GM19452 (cell line): Measurements from ENCODE around the gene NEDD4.
"Not testable (repeated sequence)": the region's sequence is repeated elsewhere in the genome, so short reads cannot be mapped to it uniquely, and the experiment has no call there.

Experiments used
- ATAC-seq: cut with Tn5 transposase; IDR thresholded peaks from one replicate; pipeline ENCODE4 v1.9.1; 2021; ENCODE audit not compliant: unreplicated experiment

The NEDD4 gene

GRCh38 chr15:55834331-55834730 lies 159.1 kb downstream of the NEDD4 start:
- ATAC-seq: no peak

GRCh38 chr15:55829826-55830225 lies 163.6 kb downstream of the NEDD4 start:
- ATAC-seq: peak; percentile 70

DNA sequence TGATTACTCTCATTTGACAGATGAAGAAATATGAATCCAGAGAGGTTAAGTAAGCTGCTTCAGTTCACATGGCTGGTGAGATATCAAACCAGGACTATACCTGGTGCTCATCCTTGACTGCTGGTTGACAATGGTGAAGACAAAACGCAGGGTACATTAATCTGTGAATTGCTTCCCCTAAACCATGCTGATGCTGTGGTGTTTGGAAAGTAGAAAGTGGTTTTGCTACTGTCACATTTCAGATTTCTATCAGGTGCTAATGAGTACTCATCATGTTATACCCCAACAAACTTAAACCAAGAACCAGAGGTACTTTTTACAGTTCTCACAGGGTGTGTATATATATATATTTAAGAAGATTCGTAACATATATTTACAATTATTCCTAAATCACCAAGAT lies 165.5 kb downstream of the NEDD4 start:
- ATAC-seq: no peak

- no peak for ATAC-seq
Measured at GRCh38 chr15:55827204-55827603, 166.2 kb downstream of the NEDD4 start.

DNA sequence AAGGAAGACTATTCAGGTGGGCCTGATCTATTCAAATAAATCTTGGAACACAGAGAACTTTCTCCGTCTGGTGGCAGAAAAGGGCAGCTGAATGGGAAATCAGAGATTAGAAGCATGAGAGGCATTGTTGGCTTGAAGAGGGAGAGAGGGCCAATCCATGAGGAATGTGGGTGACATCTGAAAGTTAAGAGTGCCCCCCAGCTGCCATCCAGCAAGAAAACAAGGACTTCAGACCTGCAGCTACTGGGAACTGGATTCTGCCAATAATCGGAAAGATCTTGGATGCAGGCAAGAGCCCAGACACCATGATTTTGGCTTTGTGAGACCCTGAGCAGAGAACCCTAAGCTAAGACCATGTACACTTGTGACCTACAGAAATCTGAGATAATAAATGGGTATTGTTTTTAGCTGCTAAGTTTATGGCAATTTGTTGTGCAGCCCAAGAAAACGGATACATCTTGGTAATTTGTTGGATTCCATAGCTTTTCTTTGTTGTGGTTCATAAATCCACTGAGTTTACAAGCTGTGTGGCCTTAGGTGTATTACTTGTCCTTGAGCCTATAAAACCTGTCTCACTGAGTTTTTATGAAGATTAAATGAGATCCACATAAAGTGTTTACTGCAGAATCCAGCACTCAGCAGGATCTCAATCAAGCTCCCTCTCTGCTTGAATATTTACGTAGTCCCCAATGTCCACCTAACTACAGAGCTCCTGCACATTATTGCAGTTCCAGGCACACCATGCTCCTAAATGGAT lies 168.4 kb downstream of the NEDD4 start:
- ATAC-seq: no peak

GRCh38 chr15:55823699-55824340 lies 169.6 kb downstream of the NEDD4 start:
- ATAC-seq: no peak

GRCh38 chr15:55823191-55823670 lies 170.2 kb downstream of the NEDD4 start:
- no peak for ATAC-seq

DNA sequence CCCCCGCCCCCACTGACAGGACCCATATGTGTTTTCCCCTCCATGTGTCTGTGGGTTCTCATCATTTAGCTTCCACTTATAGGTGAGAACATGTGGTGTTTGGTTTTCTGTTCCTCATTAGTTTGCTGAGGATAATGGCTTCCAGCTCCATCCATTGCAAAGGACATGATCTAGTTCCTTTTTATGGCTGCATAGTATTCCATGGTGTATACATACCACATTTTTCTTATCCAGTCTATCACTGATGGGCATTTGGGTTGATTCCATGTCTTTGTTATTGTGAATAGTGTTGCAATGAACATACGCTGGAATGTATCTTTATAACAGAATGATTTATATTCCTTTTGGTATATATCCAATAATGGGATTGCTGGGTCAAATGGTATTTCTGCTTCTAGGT lies 171.7 kb downstream of the NEDD4 start:
- ATAC-seq: not testable (repeated sequence)

DNA sequence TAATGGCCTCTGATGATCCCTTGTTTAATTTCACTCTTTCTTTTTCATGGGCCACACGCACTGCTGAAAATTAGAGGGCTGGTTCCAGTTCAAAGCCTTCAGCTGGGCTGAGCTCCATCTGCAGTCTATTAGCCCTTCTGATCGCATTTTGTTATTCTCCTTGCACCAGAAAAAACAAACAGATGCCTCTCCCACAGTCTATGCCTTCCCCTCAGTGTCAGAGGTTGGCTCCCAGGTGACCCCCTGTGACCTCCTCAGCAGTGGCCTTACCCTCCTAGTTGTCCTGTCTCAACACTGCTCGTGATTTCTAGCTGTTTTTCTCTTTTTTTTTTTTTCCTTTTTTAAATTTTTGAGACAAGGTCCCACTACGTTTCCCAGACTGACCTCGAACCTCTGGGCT lies 173.4 kb downstream of the NEDD4 start:
- no peak for ATAC-seq

DNA sequence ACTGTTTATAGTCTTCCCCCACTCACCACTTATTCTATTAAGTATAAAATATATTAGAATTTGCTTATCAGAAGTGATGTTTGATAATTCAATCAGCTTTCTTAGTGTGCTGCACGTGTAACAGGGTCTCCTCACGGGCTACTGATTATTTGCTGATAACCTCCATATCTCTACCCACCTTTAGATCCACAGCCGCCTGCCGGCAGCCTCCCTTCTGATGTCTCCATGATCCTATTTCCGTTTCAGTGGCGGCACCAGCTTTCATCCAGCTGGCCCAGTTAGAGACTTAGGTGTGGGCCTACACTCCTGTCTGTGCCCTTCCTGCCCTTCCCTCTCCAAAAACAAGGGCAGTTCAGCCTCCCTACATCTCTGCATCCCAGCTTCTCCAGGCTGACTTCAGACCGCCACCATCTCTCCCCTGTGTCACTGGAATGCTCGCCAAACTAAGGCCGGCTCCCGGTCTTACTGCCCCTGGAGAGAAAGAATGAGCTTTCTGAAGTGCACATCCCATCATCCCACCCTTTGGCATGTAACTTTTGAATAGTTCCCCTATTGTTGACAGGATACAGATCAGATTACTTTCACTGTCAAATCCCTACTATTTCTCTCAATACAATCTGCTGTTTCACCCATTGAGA lies 173.9 kb downstream of the NEDD4 start:
- no peak for ATAC-seq

GRCh38 chr15:55816017-55816416 lies 177.4 kb downstream of the NEDD4 start:
- no peak for ATAC-seq

GRCh38 chr15:55802600-55803376 lies 190.6 kb downstream of the NEDD4 start:
- ATAC-seq: no peak

DNA sequence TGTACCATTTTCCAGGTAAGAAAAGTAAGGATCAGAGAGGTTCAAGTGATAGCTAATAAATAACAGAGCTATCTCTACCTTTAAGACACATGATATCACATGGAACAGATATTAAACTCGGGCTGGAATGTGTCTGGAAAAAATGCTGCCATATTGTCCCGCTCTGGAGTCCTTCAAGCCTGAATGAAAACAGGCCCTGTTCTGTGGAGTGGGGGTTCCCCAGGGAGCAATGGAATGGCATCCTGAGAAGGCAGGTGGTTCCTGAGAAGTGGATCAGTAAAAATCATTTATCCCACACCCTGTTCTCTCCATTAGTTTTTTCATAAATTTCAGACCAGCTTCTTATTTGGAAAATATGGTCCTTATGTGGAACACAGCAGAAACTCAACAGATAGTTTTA lies 193.2 kb downstream of the NEDD4 start:
- ATAC-seq: no peak

GRCh38 chr15:55799291-55800212 lies 193.9 kb downstream of the NEDD4 start:
- ATAC-seq: no peak

DNA sequence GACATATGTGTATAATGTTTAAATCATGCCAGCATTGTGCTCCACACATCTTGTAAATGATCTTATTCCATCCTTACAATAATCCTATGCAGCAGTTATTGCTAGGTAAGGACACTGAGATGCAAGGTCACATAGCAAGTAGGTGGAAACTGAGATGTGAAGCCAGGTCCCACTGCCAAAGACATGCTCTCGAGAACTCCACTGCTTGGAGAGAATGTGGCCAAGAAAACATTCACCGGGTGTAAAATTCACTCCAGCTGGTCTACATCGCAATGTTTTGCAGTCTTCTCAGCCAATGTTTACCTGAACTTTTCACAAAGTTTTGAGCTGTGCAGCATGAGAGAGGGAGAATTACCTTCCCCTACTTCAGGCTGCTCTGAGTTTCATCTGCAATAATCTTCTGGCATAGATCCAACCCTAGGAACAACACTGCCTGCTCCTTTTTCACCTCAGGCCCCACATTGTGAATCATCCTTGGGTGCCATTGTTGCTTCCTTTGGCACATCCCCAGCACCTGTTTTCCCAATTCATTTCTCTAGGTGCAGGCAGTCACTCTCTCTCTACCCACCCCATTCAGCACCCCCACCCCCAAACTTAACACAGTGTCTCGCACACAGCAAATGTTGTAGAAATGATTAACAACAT lies 197.0 kb downstream of the NEDD4 start:
- no peak for ATAC-seq

DNA sequence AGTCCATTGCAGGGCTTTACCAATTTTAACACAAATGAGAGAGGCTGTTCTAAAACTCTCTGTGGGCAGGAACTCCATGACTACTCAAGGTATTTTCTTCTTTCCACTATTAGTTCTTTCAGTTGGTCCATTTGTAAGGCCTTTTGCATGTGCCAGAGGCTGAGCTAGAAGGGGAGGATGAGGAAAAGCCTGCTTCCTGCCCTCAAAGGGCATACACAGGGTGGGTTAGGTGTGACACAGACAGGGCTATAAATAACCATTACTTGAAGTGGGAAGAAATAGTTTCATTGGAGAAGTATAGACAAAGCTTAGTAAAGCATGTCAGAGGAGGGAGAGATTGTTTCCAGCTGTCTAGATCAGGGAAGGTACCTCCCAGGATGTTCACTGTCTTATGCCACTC lies 198.4 kb downstream of the NEDD4 start:
- ATAC-seq: no peak

DNA sequence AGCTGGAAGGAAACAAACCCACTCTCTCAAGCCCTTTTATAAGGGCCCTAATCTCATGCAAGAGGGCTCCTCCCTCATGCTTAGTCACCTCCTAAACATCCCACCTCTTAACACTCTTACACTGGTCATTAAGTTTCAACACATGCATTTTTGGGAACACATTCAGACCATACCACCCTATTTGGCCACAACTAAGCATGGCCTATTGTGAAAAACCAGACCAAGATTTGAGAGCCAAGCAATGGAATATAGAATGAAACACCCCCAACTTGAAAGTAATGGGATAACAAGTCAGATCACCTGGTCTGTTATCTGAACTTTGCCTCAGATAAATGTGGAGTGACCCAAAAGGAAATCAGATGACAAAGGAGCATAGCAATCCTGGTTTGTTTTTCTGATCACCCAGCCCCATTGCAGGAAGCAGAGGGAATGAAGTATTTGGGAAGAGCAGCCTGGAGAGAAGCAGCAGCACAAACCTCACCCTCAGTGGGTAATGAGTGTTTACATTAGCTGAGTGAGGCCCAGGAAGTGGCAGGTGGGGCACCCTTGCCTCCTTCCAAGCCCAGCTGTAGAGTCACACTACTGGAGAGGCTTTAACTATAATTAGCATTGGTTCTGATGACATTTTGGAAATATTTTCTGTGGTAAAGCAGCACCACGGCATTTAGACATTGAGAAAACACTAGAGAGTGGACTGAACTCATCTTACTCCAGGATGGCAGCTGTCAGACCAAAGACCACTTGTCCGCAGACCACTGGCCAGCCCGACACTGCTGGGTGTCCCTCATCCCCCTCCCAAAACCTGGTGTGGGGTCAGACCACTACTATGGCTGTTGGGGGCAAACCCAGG lies 201.6 kb downstream of the NEDD4 start:
- no peak for ATAC-seq

GRCh38 chr15:55789066-55789660 lies 204.2 kb downstream of the NEDD4 start:
- ATAC-seq: no peak
